ENCODE data around the gene LIAS.
"Not testable (repeated sequence)": the region's sequence is repeated elsewhere in the genome, so short reads cannot be mapped to it uniquely, and the experiment has no call there.

Gene LIAS

DNA sequence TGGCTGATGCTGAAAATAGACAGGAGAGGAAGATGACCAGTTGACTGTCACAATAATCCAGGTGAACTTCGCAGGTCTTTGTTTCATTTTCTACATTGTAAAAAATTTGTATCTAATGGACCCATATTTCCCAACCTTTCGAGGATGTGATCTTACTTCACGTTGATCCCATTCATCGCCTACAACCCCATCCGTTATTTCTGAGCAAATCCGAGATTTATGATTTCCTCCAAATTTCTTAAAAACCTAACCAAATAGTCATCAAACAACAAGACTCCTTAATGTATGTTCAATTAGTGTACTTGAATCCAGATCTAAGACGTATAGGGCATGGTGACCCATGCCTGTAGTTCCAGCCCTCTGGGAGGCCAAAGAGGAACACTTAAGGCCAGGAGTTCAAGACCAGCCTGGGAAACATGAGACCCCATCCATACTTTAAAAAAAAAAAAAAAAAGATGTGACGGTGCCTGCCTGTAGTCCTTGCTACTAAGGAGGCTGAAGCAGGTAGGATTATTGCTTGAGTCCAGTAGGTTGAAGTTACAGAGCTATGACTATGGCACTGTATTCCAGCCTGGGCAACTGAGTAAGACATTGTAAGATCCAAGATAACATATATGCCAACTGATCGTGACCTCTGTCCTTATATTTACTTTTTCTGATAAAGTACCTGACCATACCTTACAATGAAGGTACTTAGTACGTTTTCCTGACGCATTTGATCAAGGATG, 5.8 kb upstream of the LIAS start:
- no peak for DNase-seq (ENCODE audit: low spot score)

DNA sequence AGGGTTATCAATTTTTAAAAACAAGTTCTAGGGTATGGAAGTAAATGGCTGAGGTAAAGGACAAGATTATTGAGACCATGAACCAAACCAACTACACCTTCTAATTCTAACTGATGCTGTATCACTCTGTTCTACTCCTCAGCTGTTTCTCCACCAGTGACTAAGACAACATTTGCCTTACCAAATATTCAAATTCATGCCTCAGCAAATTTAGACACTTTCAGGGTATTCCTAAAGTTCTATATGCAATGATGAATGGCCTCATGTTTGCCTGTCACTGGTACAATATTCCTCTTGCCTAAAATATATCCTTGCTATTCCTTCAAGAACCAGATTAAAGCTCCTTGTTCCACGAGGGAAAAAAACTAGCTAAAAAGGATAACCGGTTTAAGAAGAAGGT, 5.1 kb upstream of the LIAS start:
- DNase-seq (ENCODE audit: low spot score) = no peak

DNA sequence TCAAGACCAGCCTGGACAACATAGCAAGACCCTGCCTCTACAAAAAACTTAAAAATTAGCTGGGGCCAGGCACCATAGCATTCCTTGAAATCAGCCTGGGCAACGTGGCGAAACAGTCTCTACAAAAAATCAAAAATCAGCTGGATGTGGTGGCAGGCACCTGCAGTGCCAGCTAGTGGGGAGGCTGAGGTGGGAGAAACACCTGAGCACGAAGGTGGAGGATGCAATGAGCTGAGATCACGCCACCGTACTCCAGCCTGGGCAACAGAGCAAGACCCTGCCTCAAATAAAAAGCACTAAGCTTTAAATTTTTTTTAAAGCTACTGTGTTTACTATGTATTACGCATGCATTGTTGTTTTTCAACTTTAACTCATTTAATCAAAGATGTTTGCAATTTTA, 3.4 kb upstream of the LIAS start:
- DNase-seq (ENCODE audit: low spot score) = no peak

DNA sequence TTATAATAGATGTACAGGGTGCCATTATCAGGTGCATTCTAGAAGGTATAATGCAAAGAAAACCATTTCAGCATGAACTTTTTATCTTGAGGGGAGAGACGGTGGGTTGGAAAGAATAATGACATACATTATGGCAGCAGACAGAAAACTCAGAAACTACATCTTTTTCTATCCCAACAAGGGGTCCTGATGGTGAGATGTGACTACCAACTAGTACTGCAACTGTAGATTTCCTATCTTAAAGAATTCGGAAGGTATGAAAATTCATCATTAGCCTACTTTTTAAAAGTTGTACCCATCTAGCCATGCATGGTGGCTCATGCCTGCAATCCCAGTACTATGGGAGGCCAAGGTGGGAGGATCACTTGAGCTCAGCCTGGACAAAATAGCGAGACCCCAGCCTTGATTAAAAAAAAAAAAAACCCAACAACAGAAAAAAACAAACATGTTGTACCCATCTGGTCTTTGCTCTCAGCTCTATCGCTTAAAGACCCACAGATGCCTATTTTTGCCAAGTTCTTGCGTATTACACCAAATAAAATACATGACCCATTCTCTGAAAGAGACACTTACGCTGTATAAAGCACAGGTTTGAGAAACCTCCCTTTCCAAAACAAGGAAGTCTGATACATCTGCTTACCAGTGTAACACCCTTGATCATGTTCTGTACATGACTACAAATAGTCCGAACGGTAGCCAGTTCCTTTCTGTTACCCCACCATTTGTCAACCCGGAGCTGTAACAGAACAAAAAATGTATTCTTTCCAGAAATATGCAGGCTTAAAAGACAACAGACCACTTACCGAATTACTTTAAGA, 1.7 kb upstream of the LIAS start:
- DNase-seq (ENCODE audit: low spot score) = no peak

DNA sequence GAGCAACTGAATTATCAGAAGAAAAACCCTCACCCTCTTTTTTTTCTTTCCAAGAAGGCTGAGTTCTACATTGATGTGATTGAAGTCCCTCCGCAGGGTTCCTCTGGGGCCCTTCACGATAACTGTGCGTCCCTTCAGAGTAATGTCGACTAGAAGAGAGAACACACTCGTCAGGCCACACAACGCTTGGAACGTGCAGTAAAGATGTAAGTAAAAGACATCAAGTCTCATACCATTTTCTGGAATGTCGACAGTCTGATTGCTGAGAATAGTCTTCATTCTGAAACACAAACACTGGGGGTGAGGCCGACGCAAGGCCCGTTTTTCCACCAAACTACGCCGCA, 723 bp upstream of the LIAS start:
- not testable (repeated sequence) for DNase-seq (ENCODE audit: low spot score)

DNA sequence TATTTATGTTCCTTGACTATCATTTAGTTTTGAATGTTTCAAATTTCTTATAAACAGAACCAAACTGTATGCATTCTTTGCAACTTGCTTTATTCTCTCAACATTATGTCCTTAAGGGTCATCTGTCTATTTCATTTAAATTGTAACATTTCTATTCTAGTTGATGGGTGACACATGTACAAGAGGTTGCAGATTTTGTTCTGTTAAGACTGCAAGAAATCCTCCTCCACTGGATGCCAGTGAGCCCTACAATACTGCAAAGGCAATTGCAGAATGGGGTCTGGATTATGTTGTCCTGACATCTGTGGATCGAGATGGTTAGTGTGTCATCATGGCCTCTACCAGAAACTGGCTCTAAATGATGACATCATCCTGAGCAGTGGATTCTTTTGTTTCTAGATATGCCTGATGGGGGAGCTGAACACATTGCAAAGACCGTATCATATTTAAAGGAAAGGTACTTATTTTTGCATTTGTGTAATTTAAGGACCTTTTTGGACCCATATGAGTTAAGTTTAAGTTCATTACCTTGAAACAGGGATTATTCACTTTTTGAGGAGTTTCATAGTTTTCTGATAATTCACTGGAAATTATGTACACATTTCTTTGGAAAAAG, 6.1 kb downstream of the LIAS start:
- peak; percentile 23 for DNase-seq (ENCODE audit: low spot score)

DNA sequence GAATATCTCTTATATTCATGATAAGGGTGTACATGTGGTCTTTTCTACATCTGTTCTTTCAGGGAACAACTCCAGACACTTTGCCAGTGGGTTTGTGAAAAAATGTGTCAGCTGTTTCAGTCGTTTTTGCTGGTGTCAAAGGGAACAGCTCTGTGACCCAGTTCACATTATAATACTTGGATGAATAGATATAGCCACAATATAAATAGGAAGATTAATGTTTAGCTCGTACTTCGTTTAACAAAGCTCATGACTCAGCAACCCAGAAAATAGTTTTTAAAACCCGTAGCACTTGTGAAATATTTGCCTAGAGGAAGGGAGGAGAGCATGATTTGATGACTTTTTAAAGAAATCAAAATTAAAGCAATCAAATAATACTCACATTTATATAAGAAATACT, 7.9 kb downstream of the LIAS start:
- no peak for DNase-seq (ENCODE audit: low spot score)

DNA sequence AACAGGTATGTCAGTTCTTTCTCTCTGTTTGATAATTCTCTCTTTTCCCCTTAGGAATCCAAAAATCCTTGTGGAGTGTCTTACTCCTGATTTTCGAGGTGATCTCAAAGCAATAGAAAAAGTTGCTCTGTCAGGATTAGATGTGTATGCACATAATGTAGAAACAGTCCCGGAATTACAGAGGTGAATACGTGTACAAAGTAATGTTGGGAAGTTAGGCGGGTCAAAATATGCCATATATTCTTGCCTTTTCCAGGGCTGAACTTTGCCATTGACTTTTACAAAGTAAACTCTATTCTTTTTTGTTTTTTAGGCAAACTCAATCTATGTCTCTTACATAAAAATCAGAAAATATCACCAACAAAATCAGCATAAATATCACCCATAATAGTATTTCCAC, 8.6 kb downstream of the LIAS start:
- DNase-seq (ENCODE audit: low spot score) = no peak

DNA sequence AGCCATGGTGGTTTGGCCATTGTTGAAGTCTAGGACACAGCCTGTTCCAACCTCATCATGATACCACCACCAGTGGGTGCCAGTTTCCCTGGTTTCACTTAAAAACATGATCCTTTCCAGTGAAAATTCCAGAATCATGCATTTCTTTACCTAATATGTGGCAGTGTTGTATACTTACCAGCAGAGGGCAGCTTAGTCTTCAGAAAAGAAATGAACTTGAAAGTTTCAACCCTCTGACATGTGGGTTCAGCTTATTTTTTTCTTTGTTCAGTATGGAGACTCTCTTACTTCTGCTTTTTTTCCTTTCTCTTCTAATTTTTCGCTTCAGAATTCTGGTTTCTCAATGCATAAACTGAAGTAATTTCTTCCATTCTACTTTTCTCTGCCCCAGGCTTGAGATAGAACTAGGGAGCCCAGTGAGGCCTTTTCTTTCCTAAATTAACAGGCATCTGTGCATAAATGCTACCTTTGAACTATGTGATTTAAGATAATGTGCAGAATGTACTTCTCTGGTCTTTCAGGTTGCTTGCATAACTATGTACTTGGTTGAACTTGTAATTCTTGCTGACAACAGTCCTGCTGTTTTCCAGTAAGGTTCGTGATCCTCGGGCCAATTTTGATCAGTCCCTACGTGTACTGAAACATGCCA, 10.7 kb downstream of the LIAS start:
- DNase-seq (ENCODE audit: low spot score) = peak; percentile 60

DNA sequence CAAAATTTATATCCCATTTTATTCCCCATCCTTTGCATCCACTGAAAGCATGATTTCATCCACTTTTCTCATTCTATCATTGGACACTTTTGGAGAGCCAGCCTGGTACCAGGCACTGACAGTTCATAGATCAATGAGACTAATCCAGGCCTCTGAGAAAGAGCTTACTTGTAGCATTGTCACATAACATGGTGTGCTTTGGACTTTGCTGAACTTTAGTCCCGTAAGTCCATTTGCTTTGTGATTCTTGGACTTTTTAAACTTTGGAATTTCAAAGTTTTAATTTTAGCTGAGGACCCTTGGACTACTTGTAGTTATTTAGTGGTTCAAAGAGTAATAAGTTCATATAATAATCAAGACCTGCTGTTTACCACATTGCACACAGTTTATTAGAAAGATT, 11.5 kb downstream of the LIAS start:
- DNase-seq (ENCODE audit: low spot score) = no peak

DNA sequence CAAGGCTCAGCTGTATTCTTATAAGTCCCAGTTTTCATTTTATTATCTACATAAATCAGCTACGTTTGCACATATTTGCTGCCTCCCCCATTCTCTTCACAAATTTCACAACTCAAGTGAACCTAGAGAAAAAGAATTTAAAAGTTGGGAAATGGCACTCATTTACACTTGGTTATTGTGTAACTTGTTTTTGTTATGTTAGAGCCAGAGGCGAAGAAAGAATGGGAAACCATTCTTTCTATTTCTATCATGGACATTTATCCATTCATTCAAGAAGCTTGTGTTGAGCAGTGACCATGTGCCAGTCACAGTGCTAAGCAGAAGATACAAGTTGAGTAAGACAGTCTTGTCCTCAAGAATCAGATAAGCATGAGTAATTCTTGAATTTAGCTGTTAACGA, 13.5 kb downstream of the LIAS start:
- DNase-seq (ENCODE audit: low spot score) = no peak

DNA sequence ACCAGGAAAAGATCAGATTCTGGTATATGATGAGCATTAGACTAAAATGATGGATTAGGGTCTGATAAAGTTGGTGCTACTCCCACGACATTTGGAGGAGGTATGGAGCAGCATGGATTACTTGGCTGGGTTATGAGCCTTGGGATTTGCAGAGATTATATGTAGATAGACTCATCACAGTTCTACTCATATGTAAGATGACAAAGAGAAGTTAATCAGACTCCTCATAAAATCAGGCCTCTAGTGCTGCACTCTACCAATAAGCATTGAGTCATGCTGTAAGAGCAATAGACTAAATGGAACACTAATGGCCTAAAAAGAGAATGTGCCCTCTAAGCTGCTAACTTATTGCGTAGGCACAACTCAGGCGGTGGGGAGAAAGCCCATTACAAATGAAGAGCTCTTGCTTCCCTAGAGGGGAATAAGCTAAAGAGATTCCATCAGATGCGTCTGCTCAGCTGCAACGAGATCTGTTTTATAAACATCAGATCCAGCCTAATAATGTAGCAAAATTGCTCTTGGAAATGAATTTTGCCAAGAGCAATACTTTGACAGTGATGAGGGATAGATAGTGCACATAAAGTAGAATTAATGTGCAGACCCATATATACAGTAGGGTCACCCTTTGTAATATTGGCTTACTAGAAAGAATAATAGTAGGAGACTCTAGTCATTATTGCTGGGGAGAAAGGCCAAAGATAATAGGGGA, 17.5 kb downstream of the LIAS start:
- no peak for DNase-seq (ENCODE audit: low spot score)

DNA sequence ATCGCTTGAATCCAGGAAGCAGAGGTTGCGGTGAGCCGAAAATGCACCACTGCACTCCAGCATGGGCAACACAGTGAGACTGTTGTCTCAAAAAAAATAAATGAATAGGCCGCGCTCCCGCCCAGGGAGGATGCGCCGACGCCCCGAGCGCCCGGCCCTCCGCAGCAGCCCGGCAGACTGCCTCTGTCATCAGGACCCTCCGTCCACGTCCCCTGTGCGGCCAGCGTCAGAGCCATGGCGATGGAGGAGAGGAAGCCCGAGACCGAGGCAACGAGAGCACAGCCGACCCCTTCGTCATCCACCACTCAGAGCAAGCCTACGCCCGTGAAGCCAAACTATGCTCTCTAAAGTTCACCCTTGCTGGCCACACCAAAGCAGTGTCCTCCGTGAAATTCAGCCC, 21.4 kb downstream of the LIAS start:
- DNase-seq (ENCODE audit: low spot score) = no peak

DNA sequence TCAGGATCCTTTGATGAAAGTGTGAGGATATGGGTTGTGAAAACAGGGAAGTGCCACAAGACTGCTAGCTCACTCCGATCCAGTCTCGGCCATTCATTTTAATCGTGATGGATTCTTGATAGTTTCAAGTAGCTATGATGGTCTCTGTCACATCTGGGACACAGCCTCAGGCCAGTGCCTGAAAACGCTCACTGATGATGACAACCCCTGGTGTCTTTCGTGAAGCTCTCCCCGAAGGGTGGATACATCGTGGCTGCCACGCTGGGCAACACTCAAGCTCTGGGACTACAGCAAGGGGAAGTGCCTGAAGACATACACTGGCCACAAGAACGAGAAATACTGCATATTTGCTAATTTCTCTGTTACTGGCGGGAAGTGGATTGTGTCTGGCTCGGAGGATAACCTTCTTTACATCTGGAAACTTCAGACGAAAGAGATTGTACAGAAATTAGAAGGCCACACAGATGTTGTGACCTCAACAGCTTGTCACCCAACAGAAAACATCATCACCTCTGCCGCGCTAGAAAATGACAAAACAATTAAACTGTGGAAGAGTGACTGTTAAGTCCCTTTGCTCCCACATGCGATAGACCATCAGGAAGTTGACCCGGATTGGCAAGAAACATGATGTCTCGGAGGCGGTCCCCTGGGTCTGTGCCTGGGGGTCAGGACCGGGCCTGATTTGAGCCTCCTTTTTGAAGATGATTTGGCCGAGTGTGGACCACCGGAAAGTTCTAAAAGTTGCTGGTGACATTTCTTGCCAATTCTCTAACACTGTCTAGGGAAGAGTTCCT, 22.2 kb downstream of the LIAS start:
- no peak for DNase-seq (ENCODE audit: low spot score)

DNA sequence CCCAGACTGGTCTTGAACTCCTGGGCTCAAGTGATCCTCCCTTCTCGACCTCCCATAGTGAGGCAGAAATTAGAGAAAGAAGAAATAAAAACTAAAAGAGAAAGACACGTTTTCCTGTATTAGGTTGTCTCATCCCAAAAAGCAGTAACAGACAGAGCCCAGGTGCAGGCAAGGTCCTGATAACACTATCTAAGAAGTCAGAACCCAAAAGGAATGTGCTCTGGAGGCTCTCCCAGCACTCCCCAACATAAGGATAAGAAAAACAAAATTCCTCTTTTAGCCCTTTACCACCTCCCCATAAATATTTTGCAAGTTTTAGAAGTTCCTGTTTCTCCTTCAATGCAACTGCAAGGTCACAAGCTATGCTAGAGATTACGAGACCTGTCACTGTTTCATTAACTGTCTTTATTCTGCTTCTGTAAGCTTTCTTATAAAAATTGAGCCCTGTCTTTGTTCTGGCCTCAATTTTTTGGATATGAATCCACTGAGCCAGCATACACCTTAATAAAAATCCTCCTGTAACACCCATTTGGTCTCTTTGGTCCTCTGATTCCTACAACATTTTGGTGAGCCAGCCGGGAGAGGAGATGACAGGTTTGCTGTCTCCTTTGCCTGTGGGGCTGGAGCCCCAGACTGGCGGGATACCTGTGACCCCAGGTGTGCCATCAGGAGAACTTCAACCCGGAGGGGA, 25.9 kb downstream of the LIAS start:
- DNase-seq (ENCODE audit: low spot score) = no peak

DNA sequence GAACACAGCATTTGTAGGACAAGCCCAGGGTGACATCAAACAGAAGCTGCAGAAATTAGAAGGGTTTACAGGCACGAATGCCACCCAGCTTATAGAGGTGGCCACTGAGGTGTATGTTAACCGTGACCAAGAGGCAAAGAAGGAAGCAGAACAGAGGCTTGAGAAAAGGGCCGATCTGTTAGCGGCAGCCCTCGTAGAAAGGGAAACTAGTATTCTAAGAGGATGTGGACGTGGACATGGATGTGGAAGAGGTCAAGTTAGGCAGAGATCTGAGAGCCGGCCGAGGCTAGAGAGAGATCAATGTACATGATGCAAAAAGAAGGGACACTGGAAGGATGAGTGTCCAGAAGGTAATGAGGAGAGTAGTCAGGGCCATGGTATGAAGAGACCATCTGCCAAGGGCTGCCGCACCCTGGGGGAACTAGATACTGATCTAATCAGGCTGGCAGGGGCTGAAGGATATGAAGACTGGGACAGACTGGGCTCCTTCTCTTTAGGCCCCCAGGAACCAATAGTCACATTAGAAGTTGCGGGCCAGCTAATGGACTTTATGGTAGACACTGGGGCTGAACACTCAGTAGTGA, 27.5 kb downstream of the LIAS start:
- no peak for DNase-seq (ENCODE audit: low spot score)

DNA sequence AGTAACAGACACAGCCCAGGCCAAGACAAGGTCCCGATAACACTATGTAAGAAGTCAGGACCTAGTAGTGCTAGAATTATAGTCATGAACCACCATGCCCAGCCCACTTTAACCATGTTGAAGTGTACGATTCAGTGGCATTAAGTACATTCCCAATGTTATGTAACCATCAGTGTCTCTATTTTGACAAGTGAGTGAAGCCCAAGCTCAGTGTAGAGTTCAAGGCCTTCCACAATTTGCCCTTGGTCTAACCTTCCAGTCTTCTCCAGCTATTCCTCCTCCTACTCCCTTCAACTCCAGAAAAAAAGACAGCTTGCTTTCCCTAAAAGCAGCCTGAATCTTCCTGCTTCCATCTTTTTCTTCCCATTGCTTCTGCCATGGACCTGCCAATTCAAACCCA, 31.5 kb downstream of the LIAS start:
- no peak for DNase-seq (ENCODE audit: low spot score)

DNA sequence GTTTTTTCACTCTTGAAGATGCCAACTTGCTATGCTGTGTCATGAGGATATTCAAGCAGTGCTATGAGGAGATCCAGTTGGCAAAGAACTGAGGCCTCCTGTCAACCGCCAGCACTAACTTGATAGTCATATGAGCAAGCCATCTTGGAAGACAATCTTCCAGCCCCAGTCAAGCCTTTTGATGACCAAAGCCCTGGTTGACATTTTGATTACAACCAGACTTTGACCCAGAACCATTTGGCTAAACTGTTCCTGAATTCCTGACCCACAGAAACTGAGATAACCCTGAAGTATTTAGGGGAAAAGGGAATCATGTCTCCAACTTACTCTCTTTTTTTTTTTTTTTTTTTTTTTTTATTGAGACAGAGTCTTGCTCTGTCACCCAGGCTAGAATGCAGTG, 35.5 kb downstream of the LIAS start:
- DNase-seq (ENCODE audit: low spot score) = no peak

DNA sequence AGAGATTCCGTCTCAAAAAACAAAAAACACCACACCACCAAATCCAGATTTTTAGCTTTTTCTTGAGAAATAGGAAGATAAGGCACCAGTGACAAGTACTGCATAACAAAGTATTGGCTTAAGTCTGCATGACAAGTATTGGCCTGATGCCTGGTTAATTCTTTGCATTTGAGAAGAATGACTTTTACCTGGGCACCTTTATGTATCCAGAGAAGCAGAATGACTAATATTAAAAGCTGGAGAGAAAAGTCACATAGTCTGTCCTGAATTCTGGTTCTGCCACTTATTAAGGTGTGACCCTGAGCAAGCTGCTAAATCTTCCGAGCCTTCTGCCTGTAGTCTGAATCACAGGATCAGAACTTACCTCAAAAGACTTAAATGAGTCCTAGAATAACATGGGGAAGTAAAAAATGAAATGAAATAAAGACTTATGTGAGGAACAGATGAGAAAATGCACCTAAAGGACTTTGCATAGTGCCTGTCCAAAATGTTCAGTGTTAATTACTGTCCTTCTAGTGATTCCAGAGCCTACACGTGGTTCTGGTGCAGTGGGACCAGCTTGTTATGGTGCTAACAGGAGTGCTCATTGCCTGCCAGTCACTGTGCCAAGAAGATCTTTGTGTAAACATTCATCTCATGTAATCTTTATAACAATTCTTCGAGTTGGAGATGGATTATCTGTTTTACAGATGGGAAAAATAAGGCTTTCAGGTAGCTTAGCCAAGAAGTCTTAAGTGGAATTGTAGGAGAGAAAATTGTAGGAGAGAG, 36.8 kb downstream of the LIAS start:
- no peak for DNase-seq (ENCODE audit: low spot score)
